ENCODE results near the gene TBC1D8B.

The TBC1D8B gene

GRCh38 chrX:106905064-106905708 lies 102.7 kb downstream of the TBC1D8B start:
- no peaks in the 10 kb centered on the region for H3K9me3 Mint-ChIP-seq
- no peak for DNase-seq
- no peak overlapping the region for H3K27ac Mint-ChIP-seq
- H3K4me1 Mint-ChIP-seq (ENCODE audit: low read depth) = no peaks in the 10 kb centered on the region
- H3K27me3 Mint-ChIP-seq = peaks cover 7% of the 10 kb centered on the region
- no peak overlapping the region for H3K4me3 Mint-ChIP-seq
- no peaks in the 10 kb centered on the region for H3K36me3 Mint-ChIP-seq (ENCODE audit: low read depth)

DNA sequence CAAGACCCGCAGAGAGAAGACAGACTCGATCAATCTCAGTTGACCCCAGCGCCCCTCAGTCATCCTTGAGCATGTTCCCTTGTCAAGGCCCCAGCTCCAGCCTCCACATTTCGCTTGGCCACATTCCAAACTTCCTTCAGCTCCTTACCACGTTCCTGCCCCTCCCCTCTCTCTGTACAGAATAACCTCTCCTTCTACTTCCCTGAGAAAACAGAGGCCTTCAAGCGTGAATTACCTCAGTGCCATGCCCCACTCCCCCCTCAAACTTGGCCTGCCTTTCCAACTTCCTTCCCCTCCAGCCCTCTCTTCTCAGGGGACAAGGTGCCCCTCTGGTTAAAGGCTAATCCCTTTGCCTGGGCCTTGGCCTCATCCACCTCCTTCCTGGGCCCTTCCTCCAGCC lies 103.9 kb downstream of the TBC1D8B start:
- H3K27me3 Mint-ChIP-seq = peaks cover 8% of the 10 kb centered on the region
- H3K27ac Mint-ChIP-seq = no peak overlapping the region
- DNase-seq = no peak
- H3K4me3 Mint-ChIP-seq = no peak overlapping the region
- no peaks in the 10 kb centered on the region for H3K4me1 Mint-ChIP-seq (ENCODE audit: low read depth)
- no peaks in the 10 kb centered on the region for H3K36me3 Mint-ChIP-seq (ENCODE audit: low read depth)
- H3K9me3 Mint-ChIP-seq = no peaks in the 10 kb centered on the region

- peaks cover 44% of the 10 kb centered on the region for H3K27me3 Mint-ChIP-seq
These were observed 110.4 kb downstream of the TBC1D8B start for GRCh38 chrX:106912864-106913263.

DNA sequence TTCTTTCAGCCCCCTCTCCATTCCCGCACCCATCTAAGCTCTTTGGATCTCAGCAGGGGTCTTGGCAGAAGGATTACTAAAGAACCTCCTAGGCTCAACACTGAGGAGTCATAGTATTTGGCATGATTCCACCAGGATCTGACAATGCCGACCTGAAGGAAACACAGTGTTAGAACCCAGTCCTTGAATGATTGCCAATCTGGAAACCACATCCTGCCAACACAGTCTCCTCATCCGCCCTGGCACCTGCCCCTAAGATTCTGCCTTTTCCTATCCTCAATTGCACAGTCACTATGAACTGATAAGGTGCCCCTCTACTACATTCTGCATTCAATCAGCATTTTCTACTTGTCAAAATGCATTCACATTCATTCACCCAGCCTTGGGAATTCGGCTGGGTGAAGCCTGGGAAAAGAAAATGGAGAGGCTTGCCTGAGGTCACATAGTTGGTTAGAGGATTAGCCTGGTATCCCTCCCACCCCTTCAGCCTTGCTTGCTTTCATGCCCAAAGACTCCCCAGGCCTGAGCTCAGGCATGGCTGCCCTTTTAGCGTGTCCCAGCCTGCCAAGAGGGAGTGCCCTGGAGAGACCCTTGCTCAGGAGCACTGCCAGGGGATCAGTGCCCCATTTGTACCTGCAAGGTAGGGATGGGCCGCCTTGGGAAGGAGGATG lies 115.5 kb downstream of the TBC1D8B start:
- no peak for DNase-seq
- no peak overlapping the region for H3K27ac Mint-ChIP-seq
- peaks cover 30% of the 10 kb centered on the region for H3K27me3 Mint-ChIP-seq
- no peak overlapping the region for H3K4me3 Mint-ChIP-seq
- peaks cover 19% of the 10 kb centered on the region for H3K4me1 Mint-ChIP-seq (ENCODE audit: low read depth)
- H3K36me3 Mint-ChIP-seq (ENCODE audit: low read depth) = no peaks in the 10 kb centered on the region
- H3K9me3 Mint-ChIP-seq = no peaks in the 10 kb centered on the region

More at GRCh38 chrX:106912864-106913263, 110.4 kb downstream of the TBC1D8B start:
- no peak overlapping the region for H3K4me3 Mint-ChIP-seq
- no peak overlapping the region for H3K27ac Mint-ChIP-seq
- H3K9me3 Mint-ChIP-seq = no peaks in the 10 kb centered on the region
- no peak for DNase-seq
- H3K4me1 Mint-ChIP-seq (ENCODE audit: low read depth) = peaks cover 12% of the 10 kb centered on the region
- H3K36me3 Mint-ChIP-seq (ENCODE audit: low read depth) = no peaks in the 10 kb centered on the region

DNA sequence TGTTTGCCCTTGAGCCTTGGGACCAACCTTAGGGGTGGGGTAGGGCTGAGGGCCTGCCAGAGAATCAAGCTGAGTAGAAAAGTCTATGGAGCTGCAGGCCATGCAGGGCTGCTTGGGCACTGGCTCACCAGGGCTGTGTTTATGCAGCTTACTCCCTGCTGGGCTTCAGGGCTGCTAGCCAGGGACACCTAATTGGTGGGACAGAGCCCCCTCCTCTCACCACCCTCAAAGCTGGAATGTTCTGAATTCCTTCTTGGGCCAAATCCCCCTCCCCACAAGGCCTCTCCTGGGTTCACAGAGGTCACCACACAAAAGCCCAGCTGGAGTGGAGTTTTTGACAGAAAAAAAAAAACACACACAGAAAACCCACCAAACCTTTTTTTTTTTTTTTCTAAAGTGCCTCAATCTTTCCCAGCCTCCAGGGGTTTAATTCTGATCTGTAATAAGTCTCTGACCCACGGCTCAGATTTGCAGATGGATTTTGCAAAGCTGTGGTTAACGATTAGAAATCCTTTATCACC lies 117.5 kb downstream of the TBC1D8B start, which contains the start of gene CLDN2:
Gene CLDN2, plus strand, starts transcription at position 471 of the 521 bp plus-strand sequence. CDS start 7,827 bp downstream, outside the sequence.
- no peaks in the 10 kb centered on the region for H3K36me3 Mint-ChIP-seq (ENCODE audit: low read depth)
- H3K9me3 Mint-ChIP-seq = no peaks in the 10 kb centered on the region
- peaks cover 23% of the 10 kb centered on the region for H3K27me3 Mint-ChIP-seq
- H3K4me3 Mint-ChIP-seq = no peak within 1 kb of the TSS
- H3K27ac Mint-ChIP-seq = no peak within 1 kb of the TSS
- DNase-seq = no peak
- peaks cover 19% of the 10 kb centered on the region for H3K4me1 Mint-ChIP-seq (ENCODE audit: low read depth)

- H3K4me3 Mint-ChIP-seq = no peak overlapping the region
- no peaks in the 10 kb centered on the region for H3K9me3 Mint-ChIP-seq
- H3K4me1 Mint-ChIP-seq (ENCODE audit: low read depth) = peaks cover 18% of the 10 kb centered on the region
- DNase-seq = no peak
- H3K27me3 Mint-ChIP-seq = peaks cover 10% of the 10 kb centered on the region
- no peaks in the 10 kb centered on the region for H3K36me3 Mint-ChIP-seq (ENCODE audit: low read depth)
- H3K27ac Mint-ChIP-seq = no peak overlapping the region
These were observed 119.2 kb downstream of the TBC1D8B start for GRCh38 chrX:106921637-106922036.

Data from activated T-cell treated with anti-CD3 and anti-CD28 coated beads, Interleukin-2, amount 50 U/mL, for 24 hours (primary cell).